ENCODE measurements around the gene CYTH3. TPM values are rescaled to one million over a fixed set of nuclear protein-coding genes. Genes with fewer than 3 reads are reported as not detected.

CYTH3 gene
- total RNA-seq, 1 donor, result 8.3 TPM

DNA sequence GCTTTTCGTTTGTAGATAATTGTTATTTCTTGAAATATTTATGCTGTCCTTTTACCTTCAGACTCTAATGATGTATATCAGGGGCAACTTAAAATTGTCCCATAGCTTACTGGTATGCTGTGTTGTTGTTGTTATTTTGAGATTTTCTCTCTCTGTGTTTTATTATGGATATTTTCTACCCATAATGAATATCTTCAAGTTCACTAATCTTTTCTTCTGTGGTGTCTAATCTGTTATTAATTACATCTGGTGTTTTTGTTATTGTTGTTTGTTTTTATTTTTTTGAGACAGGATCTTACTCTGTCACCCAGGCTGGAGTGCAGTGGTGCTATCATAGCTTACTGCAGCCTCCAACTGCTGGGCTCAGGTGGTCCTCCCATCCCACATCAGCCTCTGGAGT, 139.2 kb downstream of the CYTH3 start:
- H3K27me3 ChIP-seq (ENCODE audit: insufficient read depth, low read length), result no peaks in the 10 kb centered on the region
- no peak overlapping the region for H3K4me3 ChIP-seq (ENCODE audit: low read length)
- H3K4me1 ChIP-seq (ENCODE audit: insufficient read depth, low read length), result no peaks in the 10 kb centered on the region
- H3K9me3 ChIP-seq (ENCODE audit: low read depth, low read length), result no peaks in the 10 kb centered on the region

DNA sequence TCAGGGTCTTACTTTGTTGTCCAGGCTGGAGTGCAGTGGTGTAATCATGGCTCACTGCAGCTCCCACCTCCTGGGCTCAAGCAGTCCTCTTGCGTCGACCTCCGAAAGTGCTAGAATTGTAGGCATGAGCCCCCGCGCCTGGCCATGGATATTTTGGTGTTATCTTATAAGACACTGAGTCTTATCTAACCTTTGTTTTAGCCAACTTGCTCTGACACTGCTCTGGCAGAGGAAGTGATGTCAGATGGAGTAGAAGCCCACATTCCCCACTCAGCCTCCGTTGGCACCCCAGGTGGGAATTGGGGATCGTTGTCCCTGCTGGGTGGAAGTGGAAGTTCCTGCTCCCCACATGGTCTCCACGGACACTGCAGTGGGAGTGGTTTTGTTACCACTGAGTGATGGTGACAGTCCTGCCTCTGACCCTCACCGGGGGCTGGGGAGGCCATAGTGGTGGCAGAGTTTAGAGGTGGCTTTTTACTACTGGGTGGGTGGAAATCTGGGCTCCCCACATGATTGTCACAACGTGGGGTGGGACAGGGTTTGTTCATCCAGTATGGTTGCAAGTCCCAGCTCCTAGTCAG, 142.3 kb downstream of the CYTH3 start:
- Histone ChIP-seq H3K9me3 (ENCODE audit: low read depth, low read length) (no peaks in the 10 kb centered on the region), H3K4me3 (ENCODE audit: low read length) (no peak overlapping the region), H3K4me1 (ENCODE audit: insufficient read depth, low read length) (no peaks in the 10 kb centered on the region), H3K27me3 (ENCODE audit: insufficient read depth, low read length) (no peaks in the 10 kb centered on the region)

DNA sequence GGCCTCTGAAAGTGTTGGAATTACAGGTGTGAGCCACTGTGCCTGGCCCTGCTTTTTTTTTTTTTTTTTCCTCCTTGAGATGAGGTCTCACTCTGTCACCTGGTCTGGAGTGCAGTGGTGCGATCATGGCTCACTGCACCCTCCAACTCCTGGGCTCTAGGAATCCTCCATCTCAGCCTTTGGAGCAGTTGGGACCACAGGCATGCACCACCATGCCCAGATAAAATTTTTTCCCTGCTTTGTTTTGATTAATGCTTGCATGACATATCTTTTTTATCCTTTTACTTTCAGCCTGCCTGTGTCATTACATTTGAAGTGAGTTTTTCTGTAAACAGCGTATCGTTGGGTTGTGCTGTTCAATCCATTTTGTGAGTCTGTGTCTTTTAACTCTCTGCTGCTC, 144.2 kb downstream of the CYTH3 start:
- H3K9me3 ChIP-seq (ENCODE audit: low read depth, low read length), result no peaks in the 10 kb centered on the region
- H3K4me1 ChIP-seq (ENCODE audit: insufficient read depth, low read length), result no peaks in the 10 kb centered on the region
- H3K4me3 ChIP-seq (ENCODE audit: low read length), result no peak overlapping the region
- no peaks in the 10 kb centered on the region for H3K27me3 ChIP-seq (ENCODE audit: insufficient read depth, low read length)

DNA sequence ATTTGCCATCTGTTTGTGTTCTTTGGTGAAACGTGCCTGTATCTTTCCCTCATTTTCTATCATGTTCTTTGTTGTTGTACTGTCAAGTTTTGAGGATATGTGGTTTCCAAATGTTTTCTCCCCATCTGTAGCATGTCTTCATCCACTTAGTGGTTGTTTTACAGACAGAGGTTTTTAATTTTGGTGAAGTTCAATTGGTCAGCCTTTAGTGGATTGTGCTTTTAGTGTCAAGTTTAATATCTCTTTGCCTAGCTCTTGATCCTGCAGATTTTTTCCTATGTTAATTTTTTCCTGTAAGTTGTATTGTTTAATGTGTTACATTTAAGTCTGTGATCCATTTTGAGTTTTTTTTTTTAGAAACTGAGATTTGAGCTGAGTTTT, 145.3 kb downstream of the CYTH3 start:
- H3K9me3 ChIP-seq (ENCODE audit: low read depth, low read length), result no peaks in the 10 kb centered on the region
- H3K4me3 ChIP-seq (ENCODE audit: low read length), result no peak overlapping the region
- H3K27me3 ChIP-seq (ENCODE audit: insufficient read depth, low read length), result no peaks in the 10 kb centered on the region

DNA sequence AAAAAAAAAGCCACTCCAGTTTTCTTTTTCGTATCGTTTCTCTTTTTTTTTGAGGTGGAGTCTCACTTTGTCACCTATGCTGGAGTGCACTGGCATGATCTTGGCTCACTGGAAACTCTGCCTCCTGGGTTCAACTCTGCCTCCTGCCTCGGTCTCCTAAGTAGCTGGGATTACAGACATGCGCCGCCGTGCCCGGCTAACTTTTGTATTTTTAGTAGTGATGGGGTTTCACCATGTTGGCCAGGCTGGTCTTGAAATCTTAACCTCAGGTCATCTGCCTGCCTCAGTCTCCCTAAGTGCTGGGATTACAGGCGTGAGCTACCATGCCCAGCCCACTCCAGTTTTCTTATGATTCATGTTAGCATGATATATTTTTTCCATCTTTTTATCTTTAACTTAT, 148.6 kb downstream of the CYTH3 start:
- Histone ChIP-seq H3K27me3 (ENCODE audit: insufficient read depth, low read length) (no peaks in the 10 kb centered on the region), H3K4me1 (ENCODE audit: insufficient read depth, low read length) (no peaks in the 10 kb centered on the region), H3K9me3 (ENCODE audit: low read depth, low read length) (peaks cover 11% of the 10 kb centered on the region), H3K4me3 (ENCODE audit: low read length) (no peak overlapping the region)

More for the DNA sequence above, 145.3 kb downstream of the CYTH3 start:
- H3K4me1 ChIP-seq (ENCODE audit: insufficient read depth, low read length), result no peaks in the 10 kb centered on the region

DNA sequence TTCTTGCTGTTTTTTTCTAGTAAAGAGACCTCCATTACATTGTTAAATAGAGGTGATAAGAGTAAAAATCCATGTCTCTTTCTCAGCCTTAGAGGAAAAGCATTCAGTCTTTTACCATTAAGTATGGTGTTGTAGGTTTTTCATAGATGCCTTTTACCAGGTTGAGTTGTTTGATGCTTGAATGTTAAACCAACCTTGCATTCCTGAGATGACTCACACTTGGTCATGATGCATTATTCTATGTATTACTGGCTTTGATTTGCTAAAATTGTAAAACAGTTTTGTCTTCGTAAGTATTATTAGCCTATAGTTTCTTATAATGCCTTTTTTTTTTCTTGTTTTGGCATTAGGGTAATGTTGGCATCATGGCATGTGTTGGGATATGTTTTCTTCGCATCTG, 151.3 kb downstream of the CYTH3 start:
- no peaks in the 10 kb centered on the region for H3K27me3 ChIP-seq (ENCODE audit: insufficient read depth, low read length)
- H3K9me3 ChIP-seq (ENCODE audit: low read depth, low read length), result peaks cover 11% of the 10 kb centered on the region
- no peaks in the 10 kb centered on the region for H3K4me1 ChIP-seq (ENCODE audit: insufficient read depth, low read length)
- no peak overlapping the region for H3K4me3 ChIP-seq (ENCODE audit: low read length)

DNA sequence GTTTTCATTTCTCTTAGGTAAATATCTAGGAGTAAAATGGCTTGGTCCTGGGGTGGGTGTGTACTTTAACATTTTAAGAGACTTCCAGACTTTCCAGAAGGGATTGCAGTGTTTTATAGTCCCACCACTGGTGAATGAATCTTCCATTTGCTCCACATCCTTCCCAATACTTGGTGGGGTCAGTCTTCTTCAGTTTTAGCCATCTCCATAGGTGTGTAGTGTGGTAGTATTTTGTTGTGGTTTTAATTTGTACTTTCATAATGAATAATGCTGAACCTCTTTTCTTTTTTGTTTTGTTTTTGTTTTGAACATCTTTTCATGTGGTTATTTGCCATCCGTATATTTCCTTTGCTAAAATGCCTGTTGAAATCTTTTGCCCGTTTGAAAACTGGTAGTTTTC, 154.9 kb downstream of the CYTH3 start:
- peaks cover 11% of the 10 kb centered on the region for H3K9me3 ChIP-seq (ENCODE audit: low read depth, low read length)
- H3K4me3 ChIP-seq (ENCODE audit: low read length), result no peak overlapping the region
- H3K4me1 ChIP-seq (ENCODE audit: insufficient read depth, low read length), result no peaks in the 10 kb centered on the region
- H3K27me3 ChIP-seq (ENCODE audit: insufficient read depth, low read length), result no peaks in the 10 kb centered on the region

DNA sequence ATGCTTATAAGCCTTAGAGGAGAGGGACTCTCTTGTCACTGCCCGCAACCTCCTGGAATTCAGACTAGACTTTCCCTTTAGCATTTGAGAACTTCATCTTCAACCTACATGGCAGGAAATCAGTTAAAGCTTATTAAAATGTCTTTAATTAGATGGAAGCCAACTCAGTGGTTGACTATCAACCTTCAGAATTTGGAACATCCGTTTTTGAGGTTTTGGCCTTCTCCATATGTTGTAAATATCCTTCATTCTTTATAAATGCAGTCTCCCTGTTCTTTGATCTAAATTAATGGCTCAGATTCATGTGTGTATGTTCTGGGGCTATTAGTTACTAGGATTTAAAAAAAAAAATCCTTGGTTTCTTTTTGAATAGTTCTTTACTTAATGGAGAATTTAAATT, 156.2 kb downstream of the CYTH3 start:
- no peaks in the 10 kb centered on the region for H3K4me1 ChIP-seq (ENCODE audit: insufficient read depth, low read length)
- no peaks in the 10 kb centered on the region for H3K27me3 ChIP-seq (ENCODE audit: insufficient read depth, low read length)
- H3K4me3 ChIP-seq (ENCODE audit: low read length), result no peak overlapping the region
- H3K9me3 ChIP-seq (ENCODE audit: low read depth, low read length), result peaks cover 5% of the 10 kb centered on the region

Other genes with a start within 250 kb of the CYTH3 start
- gene ANKRD61, start 241.2 kb downstream of the CYTH3 start, total RNA-seq, result not detected
- gene EIF2AK1, start 213.4 kb downstream of the CYTH3 start, total RNA-seq, result 173 TPM
- gene USP42, start 167.7 kb downstream of the CYTH3 start, total RNA-seq, result 22.0 TPM
- gene FAM220A, start 76.3 kb upstream of the CYTH3 start, total RNA-seq, result 5.5 TPM
- 43.4 TPM for gene RAC1, start 101.9 kb upstream of the CYTH3 start, total RNA-seq
- 9.9 TPM for gene DAGLB, start 175.3 kb upstream of the CYTH3 start, total RNA-seq
- 21.8 TPM for gene KDELR2, start 211.5 kb upstream of the CYTH3 start, total RNA-seq